GM19240 (cell line): Measurements from ENCODE around the gene PSMD1.
"Not testable (repeated sequence)": the region's sequence is repeated elsewhere in the genome, so short reads cannot be mapped to it uniquely, and the experiment has no call there.

ENCODE experiments used
- DNase-seq: peaks from one replicate; pipeline ENCODE4 v3.0.0; 2011; ENCODE audit warnings: low spot score; ENCODE audit not compliant: insufficient read length

Gene PSMD1

DNA sequence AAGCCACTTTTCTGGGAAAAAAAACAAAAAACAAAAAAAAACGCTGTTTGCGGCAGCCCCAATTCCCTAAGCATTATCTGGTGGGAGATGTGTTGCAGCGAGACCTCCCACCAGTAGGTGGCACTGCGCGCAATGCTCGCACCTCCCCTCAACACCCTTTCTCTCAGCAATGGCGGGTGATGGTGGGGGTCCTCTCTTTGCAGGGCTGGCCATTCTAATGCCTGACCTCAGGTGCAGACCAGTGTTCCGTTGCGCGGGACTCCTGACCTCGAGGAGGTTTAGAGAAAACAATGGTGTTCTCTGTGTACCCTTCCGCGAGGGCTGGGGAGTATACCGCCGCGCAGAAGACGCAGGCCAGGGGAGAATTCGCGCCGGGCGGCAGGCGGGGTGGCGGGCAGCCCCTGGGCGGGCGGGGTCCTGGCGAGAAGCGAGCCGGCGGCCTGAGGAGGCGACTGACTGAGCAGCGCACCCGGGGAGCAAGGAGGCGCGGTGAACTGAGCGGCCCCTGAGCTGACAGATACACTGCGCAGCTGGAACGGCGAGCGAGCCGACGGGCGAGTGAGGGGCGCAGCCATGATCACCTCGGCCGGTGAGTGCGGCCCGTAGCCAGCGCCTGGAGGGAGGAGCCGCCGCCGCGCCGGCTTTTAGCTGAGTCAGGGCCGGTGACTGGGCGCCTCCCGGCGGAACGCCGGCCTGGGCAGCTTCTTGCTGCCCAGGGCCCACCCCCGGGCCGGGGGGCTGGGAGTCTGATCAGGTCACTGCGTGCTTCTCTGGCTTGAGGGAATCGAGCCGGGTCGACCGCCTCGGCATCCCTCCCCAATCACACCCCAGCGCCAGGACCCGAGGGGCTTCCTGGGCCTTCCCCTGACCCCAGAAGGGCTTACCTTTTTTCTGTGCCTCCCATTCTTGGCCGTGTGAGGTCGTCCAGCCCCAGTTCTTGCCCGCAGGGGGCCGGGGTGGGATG, at the start of gene PSMD1:
Gene PSMD1 (plus strand): TSS at position 415 of the 964 bp plus-strand sequence. CDS start 159 bp downstream, at position 574.
- peak; percentile 73 for DNase-seq

DNA sequence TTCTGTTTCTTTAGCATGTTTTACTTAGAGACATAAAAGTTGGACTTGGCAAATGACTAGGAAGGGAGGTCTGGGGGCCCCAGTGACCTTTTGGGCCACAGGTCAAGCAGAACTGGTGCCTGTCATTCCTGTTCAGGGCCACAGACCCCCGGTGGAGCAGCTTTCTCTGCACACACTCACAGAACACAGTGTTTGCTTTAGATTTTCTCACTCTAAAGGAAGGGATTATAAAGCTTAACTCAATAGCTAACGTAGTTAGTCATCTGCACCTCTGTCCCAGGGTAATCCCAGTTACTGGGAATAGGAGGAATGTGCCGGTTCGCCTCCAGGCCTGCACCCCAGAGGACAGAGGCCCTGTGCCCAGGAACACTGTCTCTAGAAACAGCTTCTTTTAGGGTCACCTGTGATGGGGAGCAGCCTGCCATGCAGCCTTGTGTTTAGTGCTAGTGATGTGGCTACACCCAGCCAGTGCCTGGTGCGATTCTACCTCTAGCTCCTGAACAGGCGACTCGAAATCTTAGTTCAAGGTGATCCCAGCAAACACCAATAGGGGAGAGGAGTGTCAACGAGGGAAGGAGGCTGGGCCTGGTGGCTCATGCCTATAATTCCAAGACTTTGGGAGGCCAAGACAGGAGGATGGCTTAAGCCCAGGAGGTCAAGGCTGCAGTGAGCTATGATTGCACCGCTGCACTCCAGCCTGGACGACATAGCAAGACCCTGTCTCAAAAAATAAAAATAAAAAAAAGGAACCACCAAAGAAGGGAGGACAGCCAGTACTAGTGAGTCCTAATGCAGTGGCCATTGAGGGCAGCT, 49.2 kb upstream of the PSMD1 start:
- DNase-seq = no peak

DNA sequence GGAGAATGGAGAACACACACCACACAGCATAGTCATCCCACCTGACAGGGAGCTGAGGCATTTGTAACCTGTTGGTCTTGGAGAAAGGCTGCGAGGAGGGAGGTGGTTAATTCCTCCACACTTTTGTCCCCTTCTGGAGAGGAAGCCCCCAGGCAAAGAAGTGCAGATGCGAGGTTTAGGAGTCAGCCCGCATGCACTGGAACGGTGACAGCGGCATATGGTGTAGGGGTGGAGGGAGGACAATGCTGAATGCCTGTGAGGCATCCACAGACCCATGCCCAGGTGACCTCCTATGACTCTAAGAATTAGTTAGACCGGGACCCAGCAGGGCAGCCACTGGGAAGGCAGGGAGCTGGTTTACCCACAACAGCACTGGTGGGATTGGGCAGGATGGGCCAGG, 48.5 kb upstream of the PSMD1 start:
- DNase-seq = no peak

DNA sequence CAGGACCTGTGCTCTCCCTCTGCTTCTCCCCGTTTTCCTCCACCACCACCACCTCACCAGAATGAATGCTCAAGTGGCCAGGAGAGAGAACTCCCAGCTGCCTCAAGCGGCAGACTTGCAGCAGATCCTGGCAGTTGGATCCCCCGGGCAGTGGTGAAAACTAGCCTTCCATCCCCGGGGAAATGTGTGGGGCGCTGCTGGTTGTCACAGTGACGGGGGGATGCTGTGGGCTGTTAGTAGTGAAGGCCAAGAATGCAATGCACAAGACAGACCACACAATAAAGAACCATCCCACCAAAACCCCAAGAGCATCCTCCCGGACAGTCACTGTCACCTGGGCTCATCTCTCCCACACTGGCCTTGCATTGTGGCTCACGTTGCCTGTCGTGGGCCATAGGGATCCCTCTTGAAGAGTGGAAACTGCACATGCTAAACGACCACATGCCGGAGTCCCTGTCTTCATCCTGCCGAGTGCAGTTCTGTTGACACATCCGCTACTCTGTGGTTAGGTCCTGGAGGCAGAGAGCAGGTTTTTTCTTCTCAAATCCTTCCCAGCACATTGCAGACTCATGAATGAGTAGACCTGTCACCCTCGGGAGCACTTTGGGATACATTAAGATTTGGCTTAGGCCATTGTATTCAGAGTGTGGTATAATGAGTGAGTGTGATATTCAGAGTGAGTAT, 47.3 kb upstream of the PSMD1 start:
- no peak for DNase-seq

DNA sequence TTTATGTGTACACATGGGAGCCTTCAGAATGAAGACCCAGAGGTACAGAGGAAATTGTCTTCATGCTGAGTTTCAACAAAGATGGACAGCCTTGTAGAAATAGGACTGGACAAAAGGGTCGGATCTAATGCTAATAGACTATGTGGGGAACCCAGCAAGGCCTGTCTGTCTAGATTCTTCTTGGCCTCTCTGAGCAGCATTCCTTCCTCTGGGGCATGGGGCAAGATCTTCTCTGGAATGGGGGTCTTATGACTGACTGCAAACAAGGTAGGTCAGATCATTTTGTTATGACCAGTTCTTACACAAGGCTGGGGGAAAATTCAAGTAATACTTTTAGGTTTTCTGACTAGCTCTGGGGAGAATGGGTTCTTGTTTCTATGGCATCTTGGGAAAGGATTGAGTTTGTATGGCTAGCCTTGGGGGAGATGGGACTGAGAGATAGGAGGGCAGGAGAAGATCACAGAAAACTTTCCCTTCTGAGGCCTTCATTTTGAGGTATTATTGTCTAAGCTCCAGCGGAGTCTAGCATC, 46.4 kb upstream of the PSMD1 start:
- no peak for DNase-seq

DNA sequence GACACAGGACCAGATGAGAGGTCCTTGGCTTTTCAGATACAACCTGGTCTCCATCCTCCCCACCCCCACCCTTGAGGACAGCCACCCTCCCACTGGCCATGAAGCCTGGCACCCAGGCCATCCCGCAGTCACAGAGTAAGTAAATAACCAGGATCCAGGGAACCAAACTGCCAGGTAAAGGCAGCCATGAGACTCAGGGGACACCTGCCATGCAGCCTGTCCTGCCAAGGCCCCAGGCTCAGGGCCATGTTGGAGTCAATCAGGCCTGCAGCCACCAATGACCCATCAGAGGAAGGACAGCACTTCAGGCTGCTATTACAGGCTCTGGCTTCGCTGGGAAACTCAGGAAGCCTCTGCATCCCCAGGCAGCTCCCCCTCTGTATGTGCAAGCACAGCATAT, 45.1 kb upstream of the PSMD1 start:
- no peak for DNase-seq

DNA sequence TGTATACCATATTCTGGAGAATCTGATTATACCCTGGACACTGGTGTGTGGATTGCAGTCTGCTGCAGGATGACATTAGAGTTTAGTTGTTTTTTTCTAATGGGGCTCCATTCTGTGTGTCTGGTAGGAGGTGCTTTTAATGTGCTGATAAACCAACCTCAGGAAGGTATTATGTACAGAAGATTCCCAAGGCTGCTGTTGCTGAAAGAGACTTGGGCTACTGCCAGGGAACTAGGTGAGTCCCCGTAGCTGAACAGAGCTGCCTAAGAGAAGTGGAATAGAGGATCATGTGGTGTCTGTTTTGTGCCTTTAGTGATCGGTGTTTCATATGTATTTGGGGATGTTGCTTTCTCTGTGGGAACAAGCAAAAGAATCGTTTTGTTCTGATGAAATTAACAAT, 44.2 kb upstream of the PSMD1 start:
- DNase-seq = no peak

DNA sequence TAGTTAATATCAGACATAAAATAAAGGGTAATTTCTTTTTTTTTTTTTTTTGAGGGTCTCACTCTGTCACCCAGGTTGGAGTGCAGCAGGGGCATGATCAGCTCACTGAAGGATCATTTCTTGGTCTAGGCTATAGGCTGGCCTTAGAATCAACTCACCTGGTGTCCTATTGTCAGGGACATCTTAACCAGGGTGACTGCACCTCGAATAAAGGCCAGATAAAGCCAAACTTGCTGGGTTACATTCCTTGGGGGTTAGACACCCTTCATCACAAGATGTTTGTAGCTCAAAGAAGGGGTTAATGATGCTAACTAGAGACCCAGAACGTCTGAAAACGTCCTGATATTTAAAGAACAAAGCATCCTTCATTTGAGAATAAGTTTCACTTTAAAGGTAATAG, 42.8 kb upstream of the PSMD1 start:
- no peak for DNase-seq

DNA sequence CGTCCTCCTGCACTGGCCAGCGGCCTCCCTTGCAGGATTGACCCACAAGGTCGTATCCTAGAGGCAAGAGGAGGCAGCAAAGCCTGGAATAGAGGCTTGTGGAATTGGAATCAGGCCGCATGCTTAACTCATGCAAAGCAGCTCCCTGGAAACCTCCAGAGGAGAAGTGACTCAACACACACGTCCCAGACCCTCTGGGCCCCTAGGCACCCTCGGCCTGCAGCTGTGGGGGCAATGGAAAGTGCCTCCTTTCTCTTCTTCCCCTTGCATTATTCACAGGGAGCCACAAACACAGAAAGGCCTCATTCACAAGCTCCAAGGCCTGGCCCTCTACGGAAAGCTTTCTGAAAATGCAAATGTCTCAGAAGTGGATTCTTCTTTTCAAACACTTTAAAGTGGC, 41.2 kb upstream of the PSMD1 start:
- DNase-seq = no peak

DNA sequence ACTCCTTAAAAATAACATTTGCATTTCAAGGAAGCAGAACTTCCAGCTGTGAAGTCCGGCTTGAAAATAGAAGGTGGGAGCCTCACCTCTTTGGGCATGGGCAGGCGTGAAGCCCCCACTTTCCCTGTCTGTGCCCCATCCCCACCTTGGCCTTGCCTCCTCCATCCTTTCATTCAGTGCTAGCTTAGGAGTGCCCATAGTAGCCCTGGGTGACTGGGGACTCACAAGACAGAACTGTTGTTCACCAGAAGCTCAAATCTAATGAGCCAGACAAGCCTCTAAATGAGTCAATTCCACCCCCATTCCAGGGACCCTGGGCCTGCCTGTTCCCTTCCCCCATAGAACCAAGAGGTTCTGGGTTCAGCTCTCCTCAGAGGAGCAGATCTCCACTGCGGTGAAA, 40.7 kb upstream of the PSMD1 start:
- DNase-seq = no peak

DNA sequence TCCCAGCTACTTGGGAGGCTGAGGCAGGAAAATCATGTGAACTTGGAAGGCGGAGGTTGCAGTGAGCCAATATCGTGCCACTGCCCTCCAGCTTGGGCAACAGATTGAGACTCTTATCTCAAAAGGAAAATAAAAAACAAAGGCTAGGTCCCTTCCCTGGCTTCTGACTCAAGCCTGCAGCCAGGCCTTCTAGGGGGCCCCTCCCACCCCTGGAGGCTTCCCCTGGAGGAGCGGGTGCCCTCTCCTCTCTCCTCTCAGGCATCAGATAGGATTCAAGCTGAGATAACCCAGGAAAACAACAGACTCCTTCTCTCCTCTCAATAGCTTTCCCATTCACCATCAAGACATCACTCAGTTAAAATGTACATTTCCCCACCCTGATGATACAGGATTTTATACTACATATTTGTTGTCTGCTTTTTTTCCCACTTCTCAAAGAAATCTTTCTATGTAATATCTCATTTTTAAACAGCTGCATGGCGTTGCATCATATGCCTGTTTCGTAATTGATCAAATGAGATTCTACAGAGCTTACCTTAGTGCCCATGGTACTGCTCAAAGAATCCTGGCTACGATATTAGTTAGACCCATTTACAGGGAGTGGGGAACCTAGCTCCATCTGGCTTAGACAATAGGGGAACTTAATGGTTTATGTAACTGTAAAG, 40.0 kb upstream of the PSMD1 start:
- no peak for DNase-seq

DNA sequence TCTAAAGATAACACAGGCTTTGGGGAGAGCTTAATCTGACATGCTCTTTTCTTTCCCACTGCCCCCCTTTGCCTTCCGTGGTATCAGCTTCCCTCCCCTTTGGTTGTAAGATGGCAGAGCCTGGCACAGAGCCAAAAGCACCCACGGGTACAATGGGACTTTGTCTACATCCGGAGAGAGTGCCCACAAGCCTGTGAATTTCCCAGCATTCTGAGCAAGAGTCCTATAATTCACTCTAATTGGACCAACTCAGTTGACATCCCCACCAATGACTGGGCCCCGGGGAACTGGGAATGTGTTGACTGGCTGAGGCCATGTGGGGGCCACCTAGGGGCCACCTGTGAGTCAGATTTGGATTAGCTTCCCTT, 39.5 kb upstream of the PSMD1 start:
- DNase-seq = no peak

DNA sequence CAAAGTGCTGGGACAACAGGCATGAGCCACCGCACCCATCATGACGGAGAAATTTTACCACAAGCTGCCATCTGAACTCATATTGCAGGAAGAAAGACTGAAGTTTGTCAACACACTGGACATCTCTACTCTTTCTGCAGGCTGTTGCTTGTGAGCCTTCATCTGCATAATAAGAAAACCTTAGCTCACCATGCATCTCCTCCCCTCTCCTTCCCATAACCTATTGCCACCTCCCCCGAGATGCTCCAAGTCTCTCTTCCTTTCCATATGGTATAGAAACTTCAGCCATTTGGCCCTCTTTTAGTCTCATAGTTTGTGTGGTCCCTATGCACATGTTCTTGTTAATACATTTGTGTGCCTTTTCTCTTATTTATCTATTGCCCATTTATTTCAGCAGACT, 38.5 kb upstream of the PSMD1 start:
- DNase-seq = no peak

DNA sequence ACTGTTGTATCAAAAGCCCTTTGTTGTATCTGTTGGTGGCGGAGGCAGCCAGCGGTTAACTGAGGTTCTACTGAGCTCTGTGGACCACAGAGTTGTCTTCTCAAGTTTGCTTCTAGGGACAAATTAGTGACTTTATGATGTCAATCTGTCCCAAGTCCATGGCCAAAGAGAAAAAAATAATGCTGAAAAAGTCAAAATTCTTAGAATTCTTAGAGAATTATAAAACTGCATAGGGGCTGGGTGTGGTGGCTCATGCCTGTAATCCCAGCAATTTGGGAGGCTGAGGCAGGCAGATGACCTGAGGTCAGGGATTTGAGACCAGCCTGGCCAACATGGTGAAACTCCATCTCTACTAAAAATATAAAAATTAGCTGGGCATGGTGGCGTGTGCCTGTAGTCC, 31.6 kb upstream of the PSMD1 start:
- DNase-seq = not testable (repeated sequence)

DNA sequence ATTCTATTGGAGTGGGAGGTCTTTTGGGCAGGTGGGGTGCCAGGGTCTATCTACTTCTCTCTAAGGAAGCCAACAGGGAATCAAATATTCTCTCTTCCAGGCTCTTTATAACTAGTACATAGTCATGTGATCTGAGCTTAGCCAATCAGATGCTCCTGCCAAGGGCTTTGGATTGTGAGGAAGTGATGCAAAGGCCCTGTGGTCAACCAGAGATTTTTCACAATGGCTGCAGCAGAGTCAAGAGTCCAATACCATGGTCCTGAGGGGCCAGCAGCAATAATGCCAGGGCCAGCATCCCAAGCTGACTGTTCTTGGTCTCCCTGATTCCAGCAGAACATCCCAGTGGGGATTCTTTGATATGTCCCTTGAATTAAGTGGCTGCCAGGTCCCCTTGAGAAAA, 27.8 kb upstream of the PSMD1 start:
- no peak for DNase-seq

DNA sequence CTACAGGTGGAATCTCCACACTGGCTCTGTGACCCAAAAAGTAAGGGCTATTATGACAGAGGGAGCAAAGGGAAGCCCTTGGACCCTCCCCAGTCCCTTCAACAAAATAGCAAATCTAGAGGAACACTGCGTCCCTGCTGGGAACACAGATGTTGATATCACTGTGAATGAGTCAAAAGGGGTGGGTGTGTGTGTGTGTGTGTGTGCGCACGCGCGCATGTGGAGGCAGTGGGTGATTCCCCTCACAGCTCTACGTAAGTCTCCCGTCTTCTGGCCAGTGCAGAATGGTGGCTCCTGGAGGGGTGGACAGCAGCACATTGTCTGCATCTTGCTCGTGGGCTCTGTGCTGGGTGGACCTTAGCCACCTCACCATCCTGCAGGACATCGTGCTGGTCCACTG, 27.1 kb upstream of the PSMD1 start:
- no peak for DNase-seq

DNA sequence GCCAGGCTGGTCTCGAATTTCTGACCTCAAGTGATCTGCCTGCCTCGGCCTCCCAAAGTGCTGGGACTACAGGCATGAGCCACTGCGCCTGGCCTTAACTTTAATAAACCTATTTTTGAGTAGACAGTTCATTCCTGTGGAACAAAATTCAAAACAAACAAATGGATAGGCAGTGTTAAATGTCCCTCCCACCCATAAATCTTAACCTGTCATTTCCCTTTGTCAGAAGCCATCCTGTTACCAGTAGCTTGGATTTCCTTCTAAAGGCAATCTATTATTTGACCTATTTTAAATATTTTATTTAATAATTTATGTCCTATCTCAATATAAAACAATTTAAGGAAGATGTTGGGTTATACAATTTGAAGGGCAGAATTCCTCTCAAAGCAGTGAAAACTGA, 25.9 kb upstream of the PSMD1 start:
- DNase-seq = no peak

DNA sequence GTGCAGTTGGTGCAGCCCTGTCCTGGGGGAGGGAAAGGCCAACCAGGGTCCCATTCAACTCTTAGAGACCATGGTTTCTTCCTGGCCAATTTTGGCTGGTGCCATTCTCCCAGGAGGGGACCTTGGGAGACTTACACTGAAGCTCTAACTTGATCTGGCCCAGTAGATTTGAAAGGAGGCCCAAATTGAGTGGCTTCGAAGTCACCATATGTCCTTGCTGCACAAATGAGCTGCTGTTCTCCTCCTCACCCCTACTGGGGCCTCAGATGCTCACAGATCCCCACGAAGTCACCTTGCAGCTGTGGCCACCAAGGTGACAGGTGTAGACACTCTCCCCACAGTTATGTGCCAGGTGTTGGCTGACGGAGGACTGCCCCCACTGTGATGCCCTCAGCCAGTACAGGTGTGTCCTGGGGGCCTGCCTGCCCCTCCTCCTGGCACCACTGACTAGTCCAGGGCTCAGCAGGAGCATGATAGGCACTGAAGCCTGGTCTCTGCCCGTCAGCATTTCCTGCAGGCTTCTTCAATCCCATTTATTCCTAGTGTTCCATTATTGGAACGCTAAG, 24.0 kb upstream of the PSMD1 start:
- DNase-seq = no peak

DNA sequence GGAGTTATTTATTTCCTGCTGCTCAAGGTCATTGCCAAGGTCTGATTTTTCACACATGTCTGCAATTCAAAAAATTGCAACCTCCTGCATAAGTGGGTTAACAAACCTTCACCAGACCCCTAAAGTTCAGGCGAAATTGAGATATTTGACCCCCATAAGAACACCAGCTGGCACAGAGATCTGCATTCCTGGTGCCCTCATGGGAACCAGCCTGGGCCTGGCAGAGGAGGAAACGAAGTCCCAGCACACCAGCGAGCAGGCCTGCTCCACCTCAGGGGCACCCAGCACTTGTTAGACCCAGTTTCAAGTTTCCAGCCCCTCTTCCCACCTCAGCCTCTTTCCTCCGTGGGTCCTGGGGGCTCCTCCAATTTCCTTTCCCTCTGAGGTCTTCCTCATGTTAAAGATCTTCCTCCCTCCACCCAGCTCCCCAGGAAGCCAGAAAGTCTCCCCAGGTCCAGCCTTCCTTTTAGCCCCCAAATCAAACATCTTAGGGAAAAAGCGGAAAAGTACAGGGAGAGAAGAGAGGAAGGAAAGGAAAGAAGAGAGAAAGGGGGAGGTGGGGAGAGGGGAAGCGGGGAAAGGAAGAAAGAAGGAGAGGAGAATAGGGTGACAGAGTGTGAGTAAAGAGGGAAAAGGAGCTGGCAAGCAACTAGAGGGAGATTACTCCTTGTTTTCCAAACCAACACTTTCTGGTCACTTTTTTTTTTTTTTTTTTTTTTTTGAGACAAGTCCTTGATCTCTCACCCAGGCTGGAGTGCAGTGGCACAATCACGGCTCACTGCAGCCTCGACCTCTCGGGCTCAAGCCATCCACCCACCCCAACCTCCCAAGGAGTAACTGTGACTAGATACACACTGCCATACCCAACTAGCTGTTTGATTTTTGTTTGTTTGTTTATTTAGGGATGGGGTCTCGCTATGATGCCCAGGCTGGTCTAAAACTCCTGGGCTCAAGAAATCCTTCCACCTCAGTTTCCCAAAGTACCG, 23.2 kb upstream of the PSMD1 start:
- no peak for DNase-seq
